ENCODE results near the gene SYT7.

Gene SYT7

DNA sequence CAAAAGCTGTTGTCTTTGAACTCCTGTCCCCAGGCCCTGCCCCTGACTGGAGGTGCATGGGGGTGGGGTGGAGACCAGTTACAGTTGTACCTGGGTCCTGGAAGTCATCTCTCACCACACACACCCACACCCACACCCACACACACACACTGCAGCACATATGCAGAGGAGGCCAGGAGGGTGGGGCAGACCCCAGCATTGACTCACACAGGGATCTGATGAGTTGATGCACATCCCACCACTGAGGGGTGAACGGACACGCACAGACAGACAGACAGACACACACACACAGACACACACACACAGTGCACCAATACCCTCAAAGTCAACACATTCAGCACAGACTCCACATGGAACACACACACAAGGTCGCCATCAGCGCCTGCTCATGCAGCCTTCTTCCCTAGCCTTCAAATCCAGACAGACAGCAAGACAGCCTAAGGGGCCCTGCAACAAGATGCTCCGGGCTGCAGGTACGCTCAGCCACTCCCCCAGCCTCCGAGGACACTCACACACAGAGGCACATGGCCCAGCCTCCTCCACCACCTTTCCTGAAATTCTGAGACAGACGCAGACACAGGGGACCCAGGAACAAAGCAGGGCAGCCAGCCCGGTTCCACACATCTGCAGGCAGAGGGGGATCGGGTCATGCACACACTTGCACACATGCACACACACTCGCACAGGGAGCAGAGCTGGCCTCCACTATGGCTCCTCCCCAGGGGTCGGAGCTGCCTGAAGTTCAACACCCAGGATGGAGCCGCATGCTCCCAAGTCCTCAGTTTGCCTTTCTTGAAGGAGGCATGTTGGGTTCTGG lies 26.5 kb downstream of the SYT7 start:
- DNase-seq (ENCODE audit: low read depth), result no peak

DNA sequence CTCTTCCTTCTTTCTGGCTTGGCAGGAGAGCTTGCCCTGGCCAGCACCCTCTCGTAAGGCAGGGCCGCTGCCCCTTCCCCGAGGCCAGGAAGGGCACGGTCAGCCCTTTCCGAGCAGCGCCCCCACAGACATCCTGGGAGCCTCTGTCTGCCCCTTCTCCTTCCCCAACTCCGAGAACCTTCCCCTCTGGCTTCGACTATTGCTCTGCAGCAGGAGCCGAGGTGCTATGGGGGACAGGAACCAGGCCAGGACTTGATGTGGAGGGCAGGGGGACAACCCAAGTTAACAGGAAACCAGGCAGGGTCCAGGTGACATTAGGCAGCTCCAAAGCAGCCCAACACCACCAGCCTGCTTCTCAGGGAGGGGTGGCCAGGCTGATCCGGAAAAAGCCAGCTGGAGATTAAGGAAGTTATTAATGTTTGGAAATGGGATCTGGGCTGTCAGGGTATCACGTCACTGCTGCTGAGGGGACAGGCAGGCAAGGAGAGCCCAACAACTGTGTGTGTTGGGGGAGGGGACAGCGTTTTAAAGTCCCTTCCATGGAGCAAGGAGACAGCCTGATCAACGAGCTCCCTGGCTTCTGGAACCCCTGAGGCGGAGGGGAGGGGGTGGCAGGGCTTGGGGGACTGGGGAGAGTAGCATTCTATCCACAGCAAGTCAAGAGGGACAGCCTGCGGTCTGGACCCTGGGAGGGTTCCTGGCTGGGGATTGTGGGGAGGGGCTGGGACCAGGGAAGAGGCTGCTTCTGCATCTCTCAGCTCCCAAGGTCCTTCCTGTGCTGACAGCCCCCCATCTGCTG lies 27.3 kb downstream of the SYT7 start:
- DNase-seq (ENCODE audit: low read depth), result no peak

DNA sequence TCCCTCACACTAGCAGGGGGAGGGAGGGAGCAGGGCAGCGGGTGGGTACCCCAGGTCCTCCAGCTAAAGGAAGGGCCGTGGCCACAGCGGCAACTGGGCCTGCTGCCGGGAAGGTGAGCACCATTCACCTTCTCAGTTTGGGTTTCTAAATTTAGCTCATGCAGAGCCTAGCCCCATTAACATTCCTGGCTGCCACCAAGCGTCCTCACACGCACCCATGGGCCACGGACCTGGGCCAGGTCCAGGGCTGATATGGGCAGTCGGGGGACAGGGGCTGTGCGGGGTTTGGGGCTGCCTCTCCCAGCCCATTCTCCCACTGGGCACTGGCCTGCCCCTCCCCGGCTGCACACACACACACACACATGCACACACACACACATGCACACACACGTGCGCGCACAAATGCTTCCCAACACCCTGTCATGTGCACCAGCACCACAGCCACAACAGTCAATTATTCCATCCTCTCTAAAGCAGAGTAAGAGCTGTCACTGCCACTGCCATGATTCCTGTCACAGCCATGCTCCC lies 28.7 kb downstream of the SYT7 start:
- no peak for DNase-seq (ENCODE audit: low read depth)

DNA sequence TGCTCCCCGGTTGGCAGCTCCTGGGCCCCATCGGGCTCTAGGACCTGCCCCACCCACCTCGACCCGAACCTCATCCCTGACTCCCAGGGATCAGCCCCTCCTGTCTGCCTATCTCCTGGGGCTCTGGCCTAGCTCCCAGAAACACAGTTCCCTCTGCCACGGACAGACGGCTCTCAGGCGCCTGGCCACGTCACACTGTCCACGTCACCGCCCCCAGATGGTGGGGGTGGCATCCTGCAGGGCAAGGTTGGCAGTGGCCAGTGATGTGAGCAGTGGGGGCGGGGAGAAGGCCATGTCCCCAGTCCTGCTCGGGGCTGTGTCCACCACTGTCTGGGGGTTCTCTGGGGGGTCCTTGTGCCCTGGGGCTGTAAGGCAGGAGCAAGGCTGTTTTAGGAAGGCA lies 29.2 kb downstream of the SYT7 start:
- no peak for DNase-seq (ENCODE audit: low read depth)

DNA sequence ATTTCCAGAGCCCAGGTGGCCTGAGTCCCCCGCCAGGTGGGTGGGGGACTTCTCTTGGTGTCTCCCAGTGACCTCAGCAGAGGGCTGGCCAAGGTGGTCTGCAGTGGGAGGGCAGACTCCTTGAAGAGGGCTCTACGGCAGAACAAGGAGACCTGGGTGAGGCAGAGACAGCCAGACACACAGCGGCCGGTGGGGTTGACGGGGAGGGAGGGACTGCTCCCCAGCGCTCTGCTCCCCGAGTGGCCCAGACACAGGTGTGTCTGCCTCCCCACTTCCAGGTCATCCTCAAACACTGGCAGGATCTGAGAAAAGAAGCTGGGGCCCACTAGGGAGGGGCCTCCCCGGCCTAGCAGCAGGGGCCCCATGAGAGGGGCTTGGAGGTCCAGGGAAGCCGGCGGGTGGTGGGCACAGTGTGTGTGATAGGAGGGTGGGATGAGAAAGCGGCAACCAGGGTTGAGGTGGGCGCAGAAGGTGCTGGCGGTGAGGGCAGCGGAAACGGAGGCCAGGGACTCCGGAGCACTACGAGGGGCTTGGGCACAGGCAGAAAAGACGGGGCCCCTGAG lies 30.1 kb downstream of the SYT7 start:
- no peak for DNase-seq (ENCODE audit: low read depth)

DNA sequence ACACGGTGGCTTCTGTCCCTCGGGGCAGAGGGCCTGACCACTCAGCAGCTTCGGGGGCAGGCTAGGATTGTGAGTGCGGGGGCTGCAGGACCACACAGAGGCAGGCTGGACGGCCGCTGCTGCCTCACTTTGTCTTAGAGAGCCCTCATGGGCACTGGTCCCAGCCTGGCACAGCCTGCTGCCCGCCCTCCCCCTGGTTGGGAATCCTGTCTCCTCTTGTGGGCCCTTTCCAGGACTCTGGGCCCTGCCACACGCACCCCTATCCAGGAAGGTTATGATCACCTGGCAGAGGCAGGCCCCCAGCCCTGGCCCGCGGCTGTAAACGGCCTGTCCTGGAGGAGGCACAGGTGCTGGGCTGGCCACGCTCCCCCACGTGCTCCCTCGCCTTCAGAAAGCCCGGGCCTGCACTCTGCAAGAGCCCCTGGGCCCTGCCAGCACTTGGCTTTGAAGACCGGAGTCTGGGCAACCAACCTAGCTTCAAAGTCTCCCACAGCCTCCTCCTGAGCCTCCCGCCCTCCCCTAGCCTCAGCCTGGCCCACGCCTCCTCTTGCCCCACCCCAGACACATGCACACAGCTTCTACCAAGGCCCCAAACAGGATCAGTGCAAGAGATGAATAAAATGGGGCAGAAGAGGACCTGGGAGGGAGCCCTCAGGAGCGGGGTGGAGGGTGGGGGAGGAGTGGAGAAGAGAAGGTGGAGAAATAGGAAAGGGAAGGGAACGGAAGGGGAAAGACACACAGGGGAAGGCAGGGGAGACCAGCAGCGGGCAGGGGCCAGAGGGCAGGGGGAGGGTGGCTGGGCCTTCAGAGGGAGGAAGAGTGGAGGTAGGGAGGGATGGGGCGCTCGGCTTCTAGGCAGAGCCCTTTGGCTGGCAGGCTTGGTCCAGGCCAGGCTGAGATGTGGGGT lies 31.0 kb downstream of the SYT7 start:
- no peak for DNase-seq (ENCODE audit: low read depth)

DNA sequence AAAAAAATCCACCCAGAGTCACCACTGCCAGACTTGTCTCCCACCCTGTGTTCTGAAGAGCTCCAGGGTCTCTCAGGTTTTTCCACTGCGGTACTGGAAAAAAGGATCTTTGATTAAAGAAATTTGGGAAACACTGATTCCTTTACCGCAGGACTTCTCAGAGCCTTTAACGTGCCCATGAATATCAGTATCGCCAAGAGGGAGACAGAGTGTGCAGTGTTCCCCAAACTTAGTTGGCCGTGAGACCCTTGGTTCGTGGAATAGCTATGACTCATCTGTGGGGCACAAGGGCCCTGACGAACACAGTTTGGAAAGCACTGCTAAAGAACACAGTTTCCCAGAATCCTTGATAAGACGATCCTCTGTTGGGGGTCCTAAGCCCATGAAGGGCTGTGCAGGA lies 31.7 kb downstream of the SYT7 start:
- DNase-seq (ENCODE audit: low read depth), result no peak

DNA sequence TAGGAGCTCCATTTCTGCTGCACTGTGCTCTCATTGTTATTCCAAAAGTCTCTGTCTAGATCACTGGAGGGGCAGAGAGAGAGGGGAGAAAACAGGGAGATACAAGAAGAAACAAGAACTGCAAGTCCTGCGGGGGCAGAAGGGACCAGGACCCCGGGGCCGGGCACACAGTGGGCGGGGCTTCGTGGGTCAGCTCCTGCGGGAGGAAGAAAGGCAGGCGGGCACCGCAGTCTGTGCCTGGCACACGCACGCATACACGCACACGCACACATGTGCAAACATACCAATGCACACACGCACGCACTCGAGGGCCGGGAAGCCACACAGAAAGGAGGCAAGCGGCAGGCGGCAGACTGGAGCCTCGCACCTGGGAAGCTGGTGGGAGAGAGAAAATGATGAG lies 33.6 kb downstream of the SYT7 start:
- DNase-seq (ENCODE audit: low read depth), result no peak

DNA sequence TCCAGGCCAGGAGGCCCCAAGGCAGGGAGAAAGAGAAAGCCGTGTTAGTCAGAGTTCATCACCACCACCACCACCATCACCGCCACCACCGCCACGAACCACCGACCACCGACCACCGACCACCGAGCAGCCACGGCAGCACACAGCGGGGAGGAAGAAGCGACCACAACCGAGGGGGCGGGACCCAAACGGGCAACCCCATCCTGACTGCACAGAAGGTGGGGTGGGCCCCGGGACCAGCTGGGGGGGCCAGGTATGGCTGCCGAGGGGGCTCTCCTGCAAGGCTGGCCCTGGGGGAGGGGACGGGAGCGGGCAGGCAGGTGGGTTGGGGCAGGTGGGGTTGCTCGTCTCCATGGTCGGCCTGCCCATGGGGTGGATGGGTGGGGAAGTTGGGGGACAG lies 34.2 kb downstream of the SYT7 start:
- DNase-seq (ENCODE audit: low read depth), result no peak

DNA sequence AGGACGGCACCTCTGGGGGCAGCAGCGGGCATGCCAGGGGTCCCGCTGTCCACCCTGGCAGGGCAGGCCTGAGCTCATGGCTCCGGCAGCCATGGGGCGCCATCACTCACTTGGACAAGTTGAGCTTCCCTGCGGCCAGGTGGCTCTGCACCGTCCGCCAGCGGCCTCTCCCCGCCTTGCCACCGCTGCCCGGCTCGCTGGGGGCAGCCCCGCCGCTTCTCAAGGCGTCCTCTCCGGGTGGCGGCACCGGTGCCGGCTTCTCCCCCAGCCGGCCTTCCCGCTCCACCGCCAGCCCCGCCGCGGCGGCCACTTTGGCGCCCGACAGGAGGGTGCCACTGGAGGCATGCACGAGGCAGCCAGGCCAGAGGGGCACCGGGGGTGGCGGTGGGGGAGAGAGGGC lies 35.0 kb downstream of the SYT7 start:
- DNase-seq (ENCODE audit: low read depth), result no peak

DNA sequence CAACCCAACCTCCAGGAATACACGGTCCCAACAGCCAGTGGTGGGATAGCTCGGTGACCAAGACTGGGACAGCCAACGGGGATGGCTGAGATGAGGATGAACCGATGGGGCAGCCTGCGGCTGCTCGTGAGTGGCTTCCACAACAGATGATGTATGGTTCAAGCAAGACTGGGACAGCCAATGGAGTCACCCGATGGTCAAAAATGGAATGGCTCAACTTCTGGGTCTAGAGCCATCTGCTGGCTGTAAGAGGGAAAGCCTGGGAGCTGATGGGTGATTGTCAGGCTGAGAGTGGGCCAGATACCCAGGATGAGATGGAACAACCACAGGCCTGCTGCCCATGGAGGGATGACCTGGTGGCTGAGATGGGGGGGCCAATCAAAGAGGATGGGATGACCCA lies 35.5 kb downstream of the SYT7 start:
- no peak for DNase-seq (ENCODE audit: low read depth)

DNA sequence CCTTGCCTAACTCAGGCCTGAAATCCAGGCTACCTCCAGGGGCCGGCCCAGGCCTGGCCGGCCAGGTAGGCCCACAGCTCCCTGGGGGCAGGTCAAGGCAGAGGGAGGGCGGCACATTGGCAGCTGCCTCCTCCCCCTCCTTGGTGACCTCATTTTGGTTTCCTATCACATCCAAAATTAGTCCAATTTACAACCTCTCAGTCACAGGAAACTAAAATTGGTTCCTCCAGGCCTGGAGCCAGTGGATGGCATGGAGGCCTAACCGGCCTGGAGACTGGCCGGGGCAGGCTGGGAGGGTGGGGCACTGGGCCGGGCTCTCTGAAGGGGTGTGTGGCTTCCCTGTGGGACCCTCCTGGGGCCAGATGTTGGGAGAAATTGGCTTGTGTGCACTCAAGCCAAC lies 36.4 kb downstream of the SYT7 start:
- no peak for DNase-seq (ENCODE audit: low read depth)

DNA sequence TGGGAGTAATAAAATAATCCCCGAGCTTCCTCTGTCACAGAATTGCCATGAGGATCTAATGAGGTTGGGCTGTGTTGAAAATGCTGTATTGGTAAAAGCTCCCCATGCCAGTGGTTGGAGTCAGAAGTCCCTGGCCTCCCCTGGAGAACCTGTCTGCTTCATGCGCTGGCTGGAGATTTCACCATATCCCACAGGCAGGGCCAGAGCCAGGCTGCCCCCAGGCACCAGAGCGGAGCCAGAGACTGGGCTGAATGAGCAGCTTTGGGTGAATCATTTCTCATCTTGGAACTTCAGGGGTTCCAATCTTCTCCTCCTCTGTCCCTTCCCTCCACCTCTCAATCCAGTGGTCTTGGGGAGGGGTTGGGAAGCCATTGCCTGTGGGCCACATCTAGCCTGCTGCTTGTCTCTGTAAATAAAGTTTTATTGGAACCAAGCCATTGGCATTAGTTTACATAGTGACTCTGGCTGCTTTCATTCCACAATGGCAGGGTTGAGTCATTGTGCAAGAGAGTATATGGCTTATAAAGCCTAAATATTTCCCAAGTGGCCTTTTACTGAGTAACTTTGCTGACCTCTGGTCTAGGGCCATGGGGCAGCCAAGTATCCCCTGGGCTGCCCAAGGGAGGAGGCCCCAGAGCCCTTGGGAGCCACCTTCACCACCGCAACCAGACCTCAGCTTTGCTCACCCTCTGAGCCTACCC lies 37.1 kb downstream of the SYT7 start:
- peak; percentile 56 for DNase-seq (ENCODE audit: low read depth)

DNA sequence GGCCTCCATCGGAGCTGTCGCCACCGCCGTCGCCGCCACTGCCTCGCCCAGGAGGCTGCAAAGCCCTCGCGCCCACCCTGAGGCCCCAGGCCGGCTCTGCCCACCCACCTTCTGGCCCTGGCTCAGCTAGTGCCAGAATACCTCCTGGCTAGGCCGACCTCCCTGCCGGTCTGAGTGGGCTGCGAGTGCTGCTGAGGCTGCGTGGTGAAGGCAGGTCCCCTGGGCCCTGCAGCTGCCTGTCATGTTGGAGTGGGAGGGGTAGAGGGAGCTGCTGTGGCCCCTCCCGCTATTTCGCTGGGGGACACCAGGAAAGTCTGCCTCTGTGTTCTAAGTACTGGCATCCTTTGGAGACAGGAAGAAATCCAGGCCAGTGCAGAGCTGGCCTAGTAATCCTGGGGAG lies 38.2 kb downstream of the SYT7 start:
- DNase-seq (ENCODE audit: low read depth), result no peak

DNA sequence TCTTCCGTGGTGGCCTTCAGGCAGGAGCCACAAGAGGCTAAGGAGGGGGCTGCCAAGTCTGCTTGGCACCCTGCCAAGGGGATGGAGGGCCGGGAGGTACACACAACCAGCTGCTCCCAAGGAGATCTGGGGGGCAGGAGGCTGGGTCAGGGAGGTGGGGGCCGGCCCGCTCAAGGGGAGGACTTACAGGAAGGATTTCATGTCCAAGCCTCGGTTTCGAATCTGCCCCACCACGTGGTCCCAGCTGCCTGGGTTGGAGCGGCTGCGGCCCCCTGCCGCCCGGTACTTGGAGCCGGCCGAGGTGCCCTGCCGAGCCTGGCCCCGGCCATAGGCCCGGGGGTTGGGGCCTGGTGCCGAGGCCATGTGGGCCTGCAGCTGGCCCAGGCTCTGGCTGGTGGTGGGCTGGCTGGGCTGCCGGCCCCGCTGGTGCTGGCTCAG lies 38.8 kb downstream of the SYT7 start:
- no peak for DNase-seq (ENCODE audit: low read depth)

DNA sequence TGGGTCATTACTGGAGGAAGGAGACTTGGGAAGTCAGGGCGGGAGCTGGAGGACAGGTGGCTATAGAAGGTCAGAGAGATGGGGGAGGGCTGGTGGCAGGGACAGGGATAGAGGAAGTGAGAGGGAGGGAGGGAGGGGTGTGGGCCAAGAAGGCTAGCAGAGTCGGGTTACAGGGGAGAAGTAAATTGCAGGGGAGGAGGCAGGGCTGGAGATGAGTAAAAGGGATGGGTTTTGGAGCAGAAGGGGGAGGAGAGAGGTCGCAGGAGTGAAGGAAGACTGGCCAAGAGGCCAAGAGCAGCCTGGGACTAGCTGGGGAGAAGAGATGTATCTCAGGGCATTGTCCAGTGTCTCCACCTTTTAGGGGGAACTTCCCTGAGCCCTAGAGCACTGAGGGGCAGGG lies 39.3 kb downstream of the SYT7 start:
- DNase-seq (ENCODE audit: low read depth), result peak; percentile 60

DNA sequence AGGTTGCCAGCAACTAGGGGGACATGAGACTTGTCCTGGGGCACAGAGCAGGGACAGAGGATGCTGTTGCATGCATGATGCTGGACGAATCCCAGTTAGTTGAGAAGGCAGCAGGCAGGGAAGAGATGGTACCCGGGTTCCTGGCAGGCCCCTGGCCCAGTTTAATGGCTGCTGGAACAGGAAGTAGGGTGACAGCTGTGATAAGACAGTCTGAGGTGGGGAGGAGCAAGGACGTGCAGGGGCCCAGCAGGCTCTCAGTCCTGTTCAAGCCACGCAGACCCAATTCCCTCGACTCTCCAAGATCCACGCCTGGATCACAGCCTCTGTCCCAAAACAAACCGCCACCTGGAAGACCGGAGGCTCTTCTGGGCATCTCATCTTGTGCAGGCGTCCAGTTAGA lies 40.3 kb downstream of the SYT7 start:
- no peak for DNase-seq (ENCODE audit: low read depth)

DNA sequence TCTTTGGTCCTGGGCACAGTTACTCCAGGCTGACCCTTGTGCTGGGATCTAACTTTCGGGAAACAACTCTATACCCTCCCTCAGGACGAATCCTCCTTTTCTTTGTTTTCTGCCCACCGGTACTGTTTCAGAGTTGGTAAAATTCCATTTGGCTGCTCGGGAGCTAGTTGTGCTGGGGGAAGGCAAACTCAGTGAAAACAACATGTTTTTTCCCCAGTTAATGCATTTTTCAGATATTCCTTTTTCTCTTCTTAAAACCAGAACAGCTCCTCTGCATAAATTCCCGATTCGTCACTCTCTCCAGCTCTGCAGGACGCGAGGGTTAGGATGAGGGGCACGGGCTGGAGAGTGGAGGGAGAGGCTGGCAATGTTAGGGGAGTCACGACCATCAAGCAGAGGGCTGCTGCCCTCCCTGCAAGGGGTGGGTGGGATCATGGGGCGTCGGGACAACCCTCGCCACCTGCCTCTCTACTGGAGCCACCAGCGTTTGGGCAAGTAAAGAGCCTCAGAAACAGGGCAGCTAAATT lies 41.0 kb downstream of the SYT7 start:
- no peak for DNase-seq (ENCODE audit: low read depth)

DNA sequence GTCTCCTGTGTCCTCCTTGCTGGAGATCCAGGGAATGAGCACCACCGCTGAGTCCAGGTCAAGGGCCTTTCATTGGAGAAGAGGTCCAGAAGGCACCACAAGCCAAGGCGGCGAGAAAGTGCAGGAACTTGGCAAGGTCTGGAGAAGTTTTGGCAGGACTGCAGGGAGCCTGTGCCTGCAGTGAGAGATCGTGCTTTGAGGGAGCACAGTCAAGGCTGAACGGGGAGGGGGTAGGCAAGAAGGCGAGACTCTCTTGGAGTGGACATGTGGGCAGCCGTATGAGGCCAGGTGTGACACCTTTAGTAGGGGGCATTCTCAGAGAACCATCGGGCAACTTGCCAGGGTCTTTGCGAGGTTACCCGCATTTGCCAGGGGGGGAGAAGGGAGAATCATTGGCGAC lies 41.9 kb downstream of the SYT7 start:
- DNase-seq (ENCODE audit: low read depth), result no peak

DNA sequence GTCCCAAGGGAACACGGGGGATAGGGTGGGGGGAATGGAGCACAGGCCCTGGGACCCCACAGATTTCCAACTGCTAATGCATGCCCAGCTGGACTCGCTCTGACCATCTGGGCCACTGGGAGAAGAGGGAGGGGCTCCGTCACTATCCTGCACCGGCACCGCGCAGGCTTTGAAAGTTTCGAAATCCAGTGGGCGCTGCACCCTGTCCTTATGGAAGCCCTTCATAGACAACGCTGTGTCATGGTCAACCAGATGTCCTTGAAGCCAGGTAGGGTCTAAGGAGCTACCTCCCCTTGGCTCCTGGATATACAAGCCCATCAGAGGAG lies 42.3 kb downstream of the SYT7 start:
- DNase-seq (ENCODE audit: low read depth), result no peak

DNA sequence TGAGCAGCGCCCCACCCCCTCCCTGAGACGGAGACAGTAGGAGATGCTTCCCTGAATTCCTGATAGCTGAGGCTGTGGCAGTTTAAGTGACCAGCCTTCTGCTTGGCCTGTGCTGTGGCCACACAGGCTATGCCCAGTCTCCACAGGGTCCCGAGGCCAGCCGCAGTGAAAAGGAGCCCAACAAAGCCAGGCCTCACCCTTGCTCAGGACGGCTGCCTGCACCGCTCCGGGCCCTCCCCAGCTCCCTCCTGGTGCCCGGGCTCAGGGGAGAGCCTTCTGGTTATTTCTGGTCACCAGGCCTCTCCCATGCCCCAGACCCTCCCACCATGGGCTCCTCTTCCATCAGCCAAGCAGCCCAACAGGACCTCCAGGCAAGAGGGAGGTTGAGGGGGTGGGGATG lies 43.5 kb downstream of the SYT7 start:
- no peak for DNase-seq (ENCODE audit: low read depth)
